ENCODE results near the gene KIF1B.

Gene KIF1B

GRCh38 chr1:10339815-10340214 lies 129.4 kb downstream of the KIF1B start:
- DNase-seq = no peak

- DNase-seq = peak; percentile 7
These were observed 130.7 kb downstream of the KIF1B start for GRCh38 chr1:10340930-10341590.

- DNase-seq = no peak
These were observed 136.7 kb downstream of the KIF1B start for GRCh38 chr1:10347109-10347508.

GRCh38 chr1:10353282-10353681 lies 142.9 kb downstream of the KIF1B start:
- DNase-seq = no peak

GRCh38 chr1:10353693-10354092 lies 143.3 kb downstream of the KIF1B start:
- no peak for DNase-seq

GRCh38 chr1:10360045-10360444 lies 149.7 kb downstream of the KIF1B start:
- DNase-seq = no peak

GRCh38 chr1:10361515-10361914 lies 151.1 kb downstream of the KIF1B start:
- DNase-seq = no peak

- no peak for DNase-seq
These were observed 157.8 kb downstream of the KIF1B start for GRCh38 chr1:10368194-10368593.

- DNase-seq = no peak
These were observed 164.1 kb downstream of the KIF1B start for GRCh38 chr1:10374442-10374860.

- DNase-seq = peak; percentile 30
These were observed 167.1 kb downstream of the KIF1B start for GRCh38 chr1:10377365-10378029.

- no peak for DNase-seq
These were observed 167.9 kb downstream of the KIF1B start for GRCh38 chr1:10378081-10378841.

GRCh38 chr1:10379101-10379620 lies 168.8 kb downstream of the KIF1B start:
- DNase-seq = no peak

- DNase-seq = no peak
These were observed 169.3 kb downstream of the KIF1B start for GRCh38 chr1:10379676-10380075.

- DNase-seq = no peak
These were observed 170.4 kb downstream of the KIF1B start for GRCh38 chr1:10380594-10381275.

GRCh38 chr1:10383630-10384029 lies 173.3 kb downstream of the KIF1B start:
- no peak for DNase-seq

GRCh38 chr1:10384219-10384618 lies 173.8 kb downstream of the KIF1B start:
- DNase-seq = no peak

- no peak for DNase-seq
These were observed 176.6 kb downstream of the KIF1B start for GRCh38 chr1:10386761-10387676.

- no peak for DNase-seq
These were observed 177.5 kb downstream of the KIF1B start for GRCh38 chr1:10387677-10388386.

- no peak for DNase-seq
These were observed 178.0 kb downstream of the KIF1B start for GRCh38 chr1:10388387-10388715.

GRCh38 chr1:10389271-10389973 lies 179.1 kb downstream of the KIF1B start:
- DNase-seq = peak; percentile 22

GRCh38 chr1:10396870-10397269 lies 186.5 kb downstream of the KIF1B start:
- DNase-seq = no peak

Measured in NCI-H1105 treated with DMSO at 0.1 percent for 48 hours (cell line).